Dermis microvascular lymphatic vessel endothelial cell (primary cell): ENCODE data around the gene GTF2IRD1. TPM values are rescaled to one million over a fixed set of nuclear protein-coding genes. Genes with fewer than 3 reads are reported as not detected.
"Not testable (repeated sequence)": the region's sequence is repeated elsewhere in the genome, so short reads cannot be mapped to it uniquely, and the experiment has no call there.

Experiments
- DNase-seq, 2 donors: peaks; one replicate each; pipeline versions ENCODE4 v3.0.0 to v3.0.0-alpha.2; 2010; ENCODE audit warnings: low read depth in 2 of 2
- total RNA-seq: library from RNA; depleted of rRNA; stranded (reverse); fragments of >200 nt; gene quantifications from 2 replicates; pipeline ENCODE4 v1.2.1, GENCODE V29; 2014

Gene GTF2IRD1
- total RNA-seq, 1 donor from 2014 or later: 4.1 TPM

DNA sequence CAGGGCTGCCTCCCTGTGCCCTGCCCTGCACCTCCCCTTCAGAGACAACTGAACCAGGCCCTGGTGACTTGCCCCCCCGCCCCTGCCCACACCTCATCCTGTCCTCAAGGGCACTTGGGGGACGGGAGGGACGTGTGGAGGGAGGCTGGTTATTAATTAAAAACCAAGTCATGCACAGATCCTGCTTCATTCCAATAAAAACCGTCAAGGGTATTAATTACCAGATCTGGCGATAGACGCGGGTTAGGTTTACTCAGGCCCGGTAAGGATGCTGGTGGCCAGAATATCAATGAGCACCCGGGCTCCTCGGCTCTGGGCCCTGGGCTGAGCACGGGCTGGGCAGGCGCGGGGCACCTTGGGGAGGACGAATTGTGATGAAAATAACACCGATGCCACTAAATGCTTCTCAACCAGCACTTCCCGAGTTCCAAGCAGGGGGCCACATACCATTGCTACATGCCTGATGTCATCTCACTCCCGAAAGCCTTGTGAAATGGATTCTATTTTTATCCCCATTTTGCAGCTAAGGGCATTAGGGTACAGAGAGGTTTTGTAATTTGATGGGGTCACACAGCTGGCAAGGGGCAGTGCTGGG lies 24.5 kb upstream of the GTF2IRD1 start:
- DNase-seq: no peak

DNA sequence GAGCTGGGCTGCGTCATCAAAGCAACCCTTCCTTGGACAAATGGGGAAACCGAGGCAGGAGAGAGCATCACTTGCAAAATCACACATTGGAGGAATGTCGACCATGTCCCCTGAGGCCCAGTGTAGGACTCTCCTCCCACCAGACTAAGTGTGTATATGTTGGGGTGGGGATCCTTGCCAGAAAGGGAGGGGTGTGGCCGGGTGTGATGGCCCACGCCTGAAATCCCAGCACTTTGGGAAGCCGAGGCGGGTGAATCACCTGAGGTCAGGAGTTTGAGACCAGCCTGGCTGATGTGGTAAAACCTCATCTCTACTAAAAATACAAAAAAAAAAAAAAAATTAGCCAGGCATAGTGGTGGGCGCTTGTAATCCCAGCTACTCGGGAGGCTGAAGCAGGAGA lies 23.3 kb upstream of the GTF2IRD1 start:
- not testable (repeated sequence) for DNase-seq

DNA sequence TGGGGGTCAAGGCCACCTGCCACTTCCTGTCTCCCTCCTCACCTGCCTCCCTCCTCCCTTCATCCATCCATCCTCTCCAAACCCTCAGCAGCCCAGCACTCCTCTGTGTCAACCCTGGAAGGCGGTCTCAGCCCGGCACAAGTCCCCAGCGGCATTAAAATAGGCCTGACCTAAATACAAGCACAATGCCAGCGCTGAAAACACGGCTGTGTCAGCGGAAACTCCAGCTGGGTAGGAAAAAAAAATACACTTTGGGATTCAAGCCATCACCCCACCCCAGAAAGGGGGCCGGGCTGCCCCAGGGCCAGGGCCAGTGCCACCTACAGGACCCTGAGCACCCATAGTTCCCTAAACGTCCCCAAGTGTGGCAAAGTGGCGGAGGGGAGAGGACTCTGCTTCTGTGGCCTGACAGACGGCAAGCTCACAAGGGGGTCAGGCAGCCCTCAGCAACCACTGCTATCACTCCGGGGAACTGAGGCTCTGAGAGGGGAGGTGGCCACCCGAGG lies 22.7 kb upstream of the GTF2IRD1 start:
- no peak for DNase-seq

DNA sequence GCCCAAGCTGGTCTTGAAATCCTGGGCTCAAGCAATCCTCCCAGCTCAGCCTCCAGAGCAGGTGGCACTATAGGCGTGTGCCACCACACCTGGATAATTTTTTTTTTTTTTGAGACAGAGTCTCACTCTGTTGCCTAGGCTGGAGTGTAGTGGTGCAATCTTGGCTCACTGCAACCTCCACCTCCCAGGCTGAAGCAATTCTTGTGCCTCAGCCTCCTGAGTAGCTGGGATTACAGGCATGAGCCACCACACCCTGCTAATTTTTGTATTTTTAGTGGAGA lies 16.5 kb upstream of the GTF2IRD1 start:
- not testable (repeated sequence) for DNase-seq

DNA sequence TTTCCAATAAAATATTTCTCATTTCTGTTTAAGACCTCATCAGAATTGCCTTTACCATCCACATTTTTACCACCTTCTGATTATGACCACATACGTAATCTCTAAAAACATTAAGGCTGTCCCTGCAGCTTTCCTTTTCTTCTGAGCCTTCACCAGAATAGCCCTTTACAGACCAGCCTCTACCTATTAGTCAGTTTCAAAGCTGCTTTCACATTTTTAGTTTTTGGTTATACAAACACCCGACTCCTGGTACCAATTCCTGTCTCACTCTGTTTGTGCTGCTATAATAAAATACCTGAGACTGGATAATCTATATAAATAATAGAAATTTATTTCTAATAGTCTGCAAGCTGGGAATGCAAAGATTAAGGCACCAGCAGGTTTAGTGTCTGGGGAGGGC lies 15.4 kb upstream of the GTF2IRD1 start:
- no peak for DNase-seq

DNA sequence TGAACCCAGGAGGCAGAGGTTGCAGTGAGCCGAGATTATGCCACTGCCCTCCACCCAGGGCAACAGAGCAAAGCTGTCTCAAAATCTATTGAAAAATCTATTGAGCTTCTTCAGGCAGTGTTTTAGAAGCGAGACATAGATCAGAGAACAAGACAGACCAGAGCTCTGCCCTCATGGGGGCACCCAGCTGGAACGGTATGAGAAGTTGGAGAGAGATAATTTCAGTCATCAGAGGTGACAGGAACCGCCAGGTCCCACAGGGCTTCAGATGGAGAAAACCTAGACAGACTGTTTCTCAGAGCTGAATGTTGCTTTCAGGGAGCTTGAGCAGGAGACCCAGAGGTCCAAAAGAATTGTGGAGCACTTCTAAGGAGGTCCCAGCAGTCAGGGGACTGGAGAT lies 14.2 kb upstream of the GTF2IRD1 start:
- no peak for DNase-seq

DNA sequence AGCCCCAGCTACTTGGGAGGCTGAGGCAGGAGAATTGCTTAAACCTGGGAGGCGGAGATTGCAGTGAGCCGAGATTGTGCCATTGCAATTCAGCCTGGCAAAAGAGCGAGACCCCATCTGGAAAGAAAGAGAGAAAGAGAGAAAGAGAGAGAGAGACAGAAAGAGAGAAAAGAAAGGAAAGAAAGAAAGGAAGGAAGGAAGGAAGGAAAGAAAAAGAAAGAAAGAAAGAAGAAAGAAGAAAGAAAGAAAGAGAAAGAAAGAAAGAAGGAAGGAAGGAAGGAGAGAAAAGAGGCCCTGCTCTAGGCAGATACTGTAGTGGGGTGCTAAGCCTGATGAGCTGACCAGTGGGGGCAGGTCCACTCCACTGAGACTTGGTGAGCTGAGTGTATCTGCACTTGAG lies 13.6 kb upstream of the GTF2IRD1 start:
- DNase-seq: not testable (repeated sequence)

DNA sequence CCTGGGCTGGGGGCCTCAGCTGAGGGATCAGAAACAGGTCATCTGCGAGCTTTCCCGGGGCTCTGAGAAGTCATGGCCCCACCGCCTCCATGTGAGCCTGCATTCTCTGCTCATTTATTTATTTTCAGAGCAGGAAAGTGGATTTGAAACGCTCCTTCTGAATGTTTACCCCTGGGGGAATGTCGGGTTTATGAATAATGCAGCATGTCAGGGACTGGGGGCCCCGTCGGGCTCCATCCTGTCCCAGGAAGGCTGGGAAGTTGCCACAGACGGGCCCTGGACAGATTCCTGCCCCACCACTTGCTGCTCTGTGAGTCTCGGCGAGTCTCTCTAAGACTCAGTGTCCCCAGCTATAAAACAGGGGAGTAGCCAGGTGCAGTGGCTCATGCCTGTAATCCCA lies 11.9 kb upstream of the GTF2IRD1 start:
- DNase-seq: no peak

DNA sequence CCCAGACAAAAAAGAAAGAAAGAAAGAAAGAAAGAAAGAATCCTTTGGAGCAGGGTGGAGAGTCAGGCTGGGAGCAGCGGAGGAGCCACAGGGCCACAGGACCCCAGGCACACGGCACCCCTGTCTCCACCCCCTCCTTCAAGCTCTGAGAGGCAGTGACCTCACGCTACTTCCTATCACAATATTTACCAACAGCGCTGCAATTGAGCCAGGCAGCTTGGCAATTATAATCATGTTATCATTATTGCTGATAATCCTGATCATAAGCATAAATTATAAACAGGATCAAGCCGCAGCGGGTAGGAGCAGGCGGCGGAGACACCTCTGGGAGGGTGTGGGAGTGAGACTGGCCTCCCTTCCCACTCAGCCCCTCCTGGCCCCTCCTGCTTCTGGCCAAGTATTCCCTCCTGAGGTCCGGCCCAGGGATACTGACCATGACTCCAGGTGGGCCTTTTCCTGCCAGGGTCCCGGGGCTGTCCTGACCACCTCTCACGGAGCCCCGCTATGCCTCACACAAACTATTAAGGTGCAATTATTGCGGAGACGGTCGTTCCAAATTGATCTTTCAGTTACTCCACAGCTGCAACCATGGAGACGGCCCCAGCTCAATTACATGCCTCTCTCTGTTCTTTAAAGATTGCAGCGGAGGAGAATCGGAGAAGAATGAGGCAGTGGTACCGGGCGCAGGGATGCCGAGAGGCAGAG lies 10.0 kb upstream of the GTF2IRD1 start:
- DNase-seq: no peak

DNA sequence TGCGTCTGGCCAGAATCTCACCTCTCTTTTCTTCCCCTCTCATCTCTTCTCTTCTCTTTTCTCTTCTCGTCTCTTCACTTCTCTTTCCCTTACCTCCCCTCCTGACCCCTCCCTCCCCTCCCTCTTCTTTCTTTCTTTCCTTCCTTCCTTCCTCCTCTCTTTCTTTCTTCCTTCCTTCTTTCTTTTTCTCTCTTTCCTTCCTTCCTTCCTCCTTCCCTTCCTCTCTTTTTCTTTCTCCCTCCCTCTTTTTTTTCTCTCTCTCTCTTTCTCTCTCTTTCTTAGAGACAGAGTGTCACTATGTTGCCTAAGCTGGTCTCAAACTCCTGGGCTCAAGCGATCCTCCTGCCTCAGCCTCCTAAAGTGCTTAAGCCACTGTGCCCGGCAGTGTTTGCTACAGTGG lies 4.6 kb upstream of the GTF2IRD1 start:
- DNase-seq: no peak

DNA sequence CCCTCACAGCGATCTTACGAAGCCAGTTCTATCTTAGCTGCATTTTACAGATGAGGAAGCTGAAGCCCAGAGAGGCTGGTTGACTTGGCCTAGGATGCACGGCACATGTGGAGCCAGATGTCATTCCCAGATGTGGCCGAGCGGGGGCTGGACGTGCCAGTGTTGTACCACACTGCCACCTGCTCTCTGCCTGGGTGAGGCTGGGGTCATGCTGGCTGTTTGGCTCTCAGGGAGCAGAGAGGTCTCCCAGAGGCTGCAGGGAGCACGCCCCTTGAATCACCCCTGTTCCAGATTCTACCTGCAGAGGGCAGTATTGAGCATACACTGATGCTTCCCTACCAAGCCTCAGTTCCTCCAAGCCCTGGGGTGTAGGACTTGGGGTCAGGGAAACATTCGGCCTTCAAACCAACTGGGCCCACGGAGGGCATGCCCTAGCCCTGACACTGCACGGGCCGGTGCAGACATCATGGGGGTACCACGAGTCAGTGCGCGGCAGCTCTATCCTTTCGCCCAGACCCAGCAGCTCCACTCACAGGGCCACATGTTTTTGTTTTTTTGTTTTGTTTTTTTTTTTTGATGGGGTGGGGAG lies 3.8 kb upstream of the GTF2IRD1 start:
- DNase-seq: peak; percentile 17 to 58

DNA sequence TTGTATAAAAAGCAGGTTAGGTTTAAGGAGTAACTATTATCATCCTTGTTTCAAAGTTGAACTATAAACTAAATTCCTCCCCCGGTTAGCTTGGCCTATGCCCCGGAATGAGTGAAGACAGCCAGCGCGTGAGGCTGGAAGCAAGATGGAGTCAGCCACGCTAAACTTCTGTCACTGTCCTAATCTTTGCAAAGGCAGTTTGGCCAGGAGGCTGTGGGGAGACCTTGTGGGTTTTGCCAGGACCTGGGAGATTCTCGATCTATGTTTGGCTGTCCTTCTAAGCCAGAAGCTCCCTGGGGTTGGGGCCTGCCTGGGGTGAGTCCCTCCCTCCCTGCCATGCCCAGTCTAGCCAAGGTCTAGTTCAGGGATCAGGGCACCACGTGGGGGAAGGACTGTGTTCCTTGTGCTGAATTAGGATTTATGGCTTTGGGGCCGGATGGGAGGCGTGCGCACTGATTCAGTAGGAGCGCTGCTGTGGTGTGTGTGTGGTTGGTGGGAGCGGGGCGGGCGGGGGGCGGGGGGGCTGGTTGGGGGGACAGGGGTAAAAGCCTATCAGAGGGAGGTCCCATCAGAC lies 871 bp upstream of the GTF2IRD1 start:
- peak in 1 of 2 donors; percentile 15 for DNase-seq

DNA sequence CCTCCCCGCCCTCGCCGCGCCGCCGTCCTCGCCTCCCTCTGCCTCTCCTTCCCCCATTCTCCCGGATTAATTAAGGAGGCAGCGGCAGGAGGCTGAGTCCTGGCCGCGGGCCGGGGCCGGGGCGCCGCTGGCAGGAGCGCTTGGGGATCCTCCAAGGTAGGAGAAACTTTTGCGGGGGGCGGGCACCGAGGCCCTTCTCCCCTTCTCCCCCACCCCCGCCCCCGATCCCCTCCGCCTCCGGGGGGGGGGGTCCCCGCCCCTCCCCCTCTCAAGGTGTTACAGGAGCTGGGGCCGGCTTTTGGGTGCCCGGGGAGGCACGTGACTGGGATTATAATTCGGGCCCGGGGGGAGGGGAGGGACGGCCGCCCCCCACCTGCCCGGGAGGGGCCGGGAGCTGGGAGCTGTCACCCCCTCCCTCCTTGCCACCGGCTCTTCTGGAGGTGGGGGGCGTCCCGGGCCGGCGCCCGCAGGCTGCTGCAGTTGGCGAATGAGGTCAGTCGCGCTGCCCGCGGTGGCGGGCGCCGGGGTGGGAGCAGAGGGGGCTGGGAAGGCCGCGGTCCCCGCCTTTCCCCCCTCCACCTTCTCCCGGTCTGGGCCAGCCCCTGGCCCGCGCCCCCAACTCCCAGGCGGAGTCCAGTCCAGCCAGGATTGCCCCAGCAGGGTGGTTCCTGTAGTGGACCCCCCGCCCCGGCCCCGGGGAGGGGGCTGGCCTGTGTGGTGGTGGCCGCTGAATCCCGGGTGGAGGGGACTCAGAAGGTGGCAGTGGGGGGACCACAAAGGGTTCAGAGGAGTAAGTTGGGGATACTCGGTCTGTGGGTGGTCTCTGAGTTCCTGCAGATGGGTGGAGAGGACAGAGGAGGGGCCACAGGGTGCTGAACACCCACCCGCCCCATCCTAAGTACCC lies 567 bp downstream of the GTF2IRD1 start:
- DNase-seq: peak in 1 of 2 donors; percentile 14

DNA sequence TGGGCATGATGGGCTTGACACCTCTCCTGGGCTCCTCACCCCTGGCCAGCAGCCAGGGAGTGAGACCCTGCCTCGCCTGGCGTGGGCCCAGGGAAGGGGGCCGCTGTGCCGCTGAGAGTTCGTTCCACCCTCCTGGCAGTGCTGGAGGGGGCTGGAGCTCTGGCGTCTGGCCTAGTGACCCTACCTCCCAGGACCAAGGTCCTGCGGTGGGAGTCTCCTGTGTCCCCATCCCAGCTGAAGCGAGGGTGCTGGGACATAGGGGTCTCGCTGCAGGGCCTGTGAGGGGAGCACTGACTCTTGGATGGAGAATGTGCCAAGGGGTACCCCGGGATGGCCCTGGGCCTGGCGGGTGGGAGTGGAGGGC lies 1.2 kb downstream of the GTF2IRD1 start:
- DNase-seq: no peak

DNA sequence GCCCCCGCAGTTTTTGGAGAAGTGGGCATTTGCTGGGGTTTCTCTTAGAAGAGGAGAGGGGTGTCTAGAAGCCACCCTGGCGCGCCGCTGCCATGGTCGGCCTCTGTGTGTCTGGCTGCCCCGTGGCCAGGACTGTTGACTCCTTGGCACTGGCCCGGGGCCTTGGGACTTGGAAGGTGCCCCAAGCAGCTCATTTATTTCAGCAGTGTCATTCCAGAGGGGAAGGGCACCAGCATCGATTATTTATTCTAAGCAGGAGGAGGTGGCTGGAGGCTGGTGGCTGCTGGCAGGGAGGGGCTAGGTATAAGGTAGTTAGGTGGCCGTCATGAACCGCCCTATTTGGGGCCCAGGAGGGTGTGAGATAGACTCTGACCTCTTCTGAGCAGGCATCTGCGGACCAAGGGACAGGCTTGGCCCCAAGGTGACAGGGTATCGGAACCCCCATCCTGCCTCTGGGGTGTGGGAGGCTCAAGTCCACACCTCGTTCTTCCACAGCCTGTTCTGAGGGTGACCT lies 1.6 kb downstream of the GTF2IRD1 start:
- no peak for DNase-seq

DNA sequence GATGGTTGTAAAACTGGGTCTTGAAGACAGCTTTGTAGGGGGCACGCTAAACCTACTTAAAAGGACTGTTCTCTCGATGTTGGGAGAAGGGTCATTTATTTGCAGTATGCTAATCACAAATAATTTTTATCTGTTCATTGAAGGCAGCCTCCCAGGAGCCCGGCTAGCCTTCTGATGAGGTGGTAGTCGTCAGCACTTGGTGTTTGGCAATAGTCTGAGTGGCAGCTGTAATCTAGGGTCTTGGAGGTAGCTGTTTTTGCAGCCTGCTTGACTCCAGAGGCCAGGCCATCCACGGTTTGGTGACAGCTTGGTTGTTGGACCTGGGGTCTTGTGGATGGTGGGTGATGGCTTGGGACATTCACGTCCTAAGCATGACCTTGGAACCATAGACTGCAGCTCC lies 2.2 kb downstream of the GTF2IRD1 start:
- DNase-seq: no peak

DNA sequence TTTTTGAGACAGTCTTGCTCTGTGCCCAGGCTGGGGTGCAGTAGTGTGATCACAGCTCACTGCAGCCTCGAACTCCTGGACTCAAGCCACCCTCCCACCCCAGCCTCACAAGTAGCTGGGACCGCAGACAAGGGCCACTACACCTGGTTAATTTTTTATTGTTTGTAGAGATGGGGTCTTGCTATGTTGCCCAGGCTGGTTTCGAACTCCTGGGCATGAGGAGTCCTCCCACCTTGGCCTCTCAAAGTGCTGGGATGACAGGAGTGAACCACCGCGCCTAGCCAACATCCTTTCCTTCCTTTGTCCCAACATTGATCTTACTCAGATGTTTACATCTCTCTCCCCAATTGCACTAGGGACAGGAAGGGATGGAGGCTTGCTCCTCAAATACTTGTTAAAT lies 3.3 kb downstream of the GTF2IRD1 start:
- DNase-seq: no peak

DNA sequence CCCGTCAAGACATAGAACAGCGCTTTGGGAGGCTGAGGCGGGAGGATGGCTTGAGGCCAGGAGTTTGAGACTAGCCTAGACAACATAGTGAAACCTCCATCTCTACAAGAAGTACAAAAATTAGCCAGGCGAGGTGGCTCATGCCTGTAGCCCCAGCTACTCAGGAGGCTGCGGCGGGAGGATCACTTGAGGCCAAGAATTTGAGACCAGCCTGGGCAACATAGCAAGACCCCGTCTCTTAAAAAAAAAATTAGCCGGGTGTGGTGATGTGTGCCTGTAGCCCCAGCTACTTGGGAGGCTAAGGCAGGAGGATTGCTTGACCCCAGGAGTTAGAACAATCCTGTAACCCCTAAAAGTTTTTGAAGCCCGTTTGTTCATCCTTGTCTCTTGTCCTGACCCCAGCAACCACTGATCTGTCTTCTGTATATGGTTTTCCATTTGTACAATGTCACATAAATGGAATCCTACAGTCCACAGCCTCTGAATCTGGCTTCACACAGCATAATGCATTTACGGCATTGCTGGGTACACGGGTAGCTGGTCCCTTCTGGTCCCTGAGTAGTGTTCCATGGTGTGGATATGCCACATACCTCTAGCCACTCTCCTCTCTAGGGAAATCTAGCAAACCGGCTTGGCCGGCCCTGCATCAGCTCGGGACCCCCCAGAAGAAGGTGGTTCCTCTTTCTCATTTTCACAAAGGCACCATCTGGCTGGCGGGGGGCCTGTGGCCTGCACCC lies 8.4 kb downstream of the GTF2IRD1 start:
- DNase-seq: no peak

DNA sequence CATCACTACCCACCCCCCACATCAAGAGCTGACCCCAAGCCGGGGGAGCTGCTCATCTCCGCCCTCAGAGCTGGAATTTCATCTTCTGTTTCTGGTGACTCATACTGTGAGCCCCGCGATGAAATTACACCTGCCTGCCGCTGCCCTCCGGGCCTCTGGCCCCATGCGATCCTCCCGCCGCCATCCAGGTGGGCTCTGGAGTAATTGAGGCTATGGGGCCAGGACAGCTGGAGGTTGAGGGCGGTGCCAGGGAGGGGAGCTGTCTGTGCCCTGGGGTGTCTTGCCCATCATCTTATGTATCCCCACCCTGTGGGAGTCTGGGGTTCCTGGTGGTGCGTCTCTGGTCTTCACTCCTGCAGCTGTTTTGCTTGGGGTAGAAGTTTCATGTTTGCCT lies 9.0 kb downstream of the GTF2IRD1 start:
- no peak for DNase-seq

DNA sequence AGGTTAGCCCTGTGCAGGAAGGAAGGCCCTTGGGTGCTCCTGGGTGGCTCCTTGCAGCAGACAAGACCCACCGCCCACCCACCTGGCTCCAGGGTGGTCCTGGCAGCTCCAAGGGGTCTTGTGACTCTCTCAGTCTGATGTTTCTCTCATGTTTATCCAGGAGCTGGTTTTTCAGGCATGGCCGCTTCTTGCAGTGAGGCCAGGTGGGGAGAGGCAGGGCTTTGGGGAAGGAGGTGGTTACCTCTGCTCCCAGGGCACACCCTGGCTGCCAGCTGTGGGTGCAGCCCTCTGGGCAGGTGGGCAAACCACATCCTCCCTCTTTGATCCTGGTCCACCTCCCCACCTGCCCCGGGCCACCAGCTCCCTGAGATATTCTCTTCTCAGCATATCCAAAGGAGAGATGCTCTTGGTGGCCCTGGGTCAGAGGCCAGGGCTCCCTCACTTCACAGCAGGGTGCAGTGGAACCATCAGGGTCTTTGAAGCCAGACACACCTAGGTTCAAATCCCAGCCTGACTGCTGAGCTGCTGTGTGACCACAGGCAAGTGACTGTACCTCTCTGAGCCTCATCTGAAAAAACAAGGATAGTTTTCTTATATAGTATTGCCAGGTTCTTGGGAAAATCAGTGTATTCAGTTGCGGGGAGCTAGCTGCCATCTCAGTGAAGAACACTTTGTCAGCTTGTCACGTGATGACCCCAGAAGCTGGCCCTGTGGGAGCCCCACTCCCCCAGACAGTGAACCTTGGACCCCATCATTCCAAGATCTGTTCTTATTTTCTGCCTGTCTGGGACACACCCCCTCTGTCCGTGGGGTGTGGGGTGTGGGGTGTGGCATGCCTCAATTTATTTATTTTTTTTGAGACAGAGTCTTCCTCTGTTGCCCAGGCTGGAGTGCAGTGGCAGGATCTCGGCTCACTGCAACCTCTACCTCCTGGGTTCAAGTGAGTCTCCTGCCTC lies 11.5 kb downstream of the GTF2IRD1 start:
- no peak for DNase-seq
